Urinary bladder (tissue), 4 donors: ENCODE data around the gene BMP7. TPM values are rescaled to one million over a fixed set of nuclear protein-coding genes. Genes with fewer than 3 reads are reported as not detected.

Experiments used
- DNase-seq: peaks from one replicate; pipeline ENCODE4 v3.0.0-alpha.2; 2015; ENCODE audit errors: extremely low spot score
- H3K27ac ChIP-seq: one replicate; pipeline ENCODE4 v1.5.1; 2013; ENCODE audit warnings: low read depth, mild to moderate bottlenecking, moderate library complexity
- H3K36me3 ChIP-seq: one replicate; pipeline ENCODE4 v1.6.1; 2013; ENCODE audit warnings: mild to moderate bottlenecking, moderate library complexity; ENCODE audit not compliant: insufficient read depth
- H3K4me1 ChIP-seq: one replicate; pipeline ENCODE4 v1.6.1; 2013; ENCODE audit warnings: mild to moderate bottlenecking, moderate library complexity; ENCODE audit not compliant: insufficient read depth
- H3K4me3 ChIP-seq: one replicate; pipeline ENCODE4 v1.5.1; 2013; ENCODE audit warnings: low read depth, low read length
- WGBS: extraction: QIAGEN DNeasy Blood & Tissue Kit; methylation state at CpG from one replicate; pipeline ENCODE4 v1.1.7; 2013; 5-methylcytosine and 5-hydroxymethylcytosine counted together
- polyA plus RNA-seq: library from polyadenylated mRNA; stranded (reverse); fragments of 200-250 nt; gene quantifications from one replicate; pipeline ENCODE4 v1.2.3, GENCODE V29; 2013
- total RNA-seq: library from RNA; depleted of rRNA; stranded (reverse); fragments of >200 nt; gene quantifications from one replicate; pipeline ENCODE4 v1.2.3, GENCODE V29; 2014
- donor health status: healthy with polysubstance abuse.
- donor health status: healthy.

The BMP7 gene
- total and polyA plus RNA-seq, 2 donors, result 8.5 to 12.1 TPM

GRCh38 chr20:57231951-57232428 lies 34.5 kb downstream of the BMP7 start:
- no peak overlapping the region for H3K27ac ChIP-seq
- DNase-seq, result no peak
- no peak overlapping the region for H3K4me3 ChIP-seq
- 93% methylated on average over 2 of the region's 2 CpGs for WGBS
- H3K4me1 ChIP-seq, result no peaks in the 10 kb centered on the region
- no peaks in the 10 kb centered on the region for H3K36me3 ChIP-seq

- WGBS, result 69% methylated on average over 8 of the region's 8 CpGs
Observed at GRCh38 chr20:57231161-57231560, 35.3 kb downstream of the BMP7 start.

GRCh38 chr20:57230247-57230646 lies 36.2 kb downstream of the BMP7 start:
- H3K4me3 ChIP-seq, result no peak overlapping the region
- H3K36me3 ChIP-seq, result no peaks in the 10 kb centered on the region
- no peak overlapping the region for H3K27ac ChIP-seq
- no peak for DNase-seq
- WGBS, result 85% methylated on average over 8 of the region's 8 CpGs
- no peaks in the 10 kb centered on the region for H3K4me1 ChIP-seq

More at GRCh38 chr20:57231161-57231560, 35.3 kb downstream of the BMP7 start:
- DNase-seq, result no peak
- Histone ChIP-seq H3K36me3 (no peaks in the 10 kb centered on the region), H3K27ac (no peak overlapping the region), H3K4me1 (no peaks in the 10 kb centered on the region), H3K4me3 (no peak overlapping the region)

- 58% methylated on average over 4 of the region's 4 CpGs for WGBS
- no peak for DNase-seq
Observed at GRCh38 chr20:57229490-57229889, 37.0 kb downstream of the BMP7 start.

GRCh38 chr20:57225830-57226229 lies 40.6 kb downstream of the BMP7 start:
- H3K4me3 ChIP-seq, result no peak overlapping the region
- WGBS, result 86% methylated on average over 7 of the region's 7 CpGs
- no peaks in the 10 kb centered on the region for H3K36me3 ChIP-seq
- no peak overlapping the region for H3K27ac ChIP-seq
- no peaks in the 10 kb centered on the region for H3K4me1 ChIP-seq
- no peak for DNase-seq

More at GRCh38 chr20:57229490-57229889, 37.0 kb downstream of the BMP7 start:
- Histone ChIP-seq H3K27ac (no peak overlapping the region), H3K4me3 (no peak overlapping the region), H3K4me1 (no peaks in the 10 kb centered on the region), H3K36me3 (no peaks in the 10 kb centered on the region)

GRCh38 chr20:57225197-57225733 lies 41.2 kb downstream of the BMP7 start:
- H3K4me1 ChIP-seq, result no peaks in the 10 kb centered on the region
- no peak overlapping the region for H3K27ac ChIP-seq
- H3K36me3 ChIP-seq, result no peaks in the 10 kb centered on the region
- DNase-seq, result no peak
- WGBS, result 69% methylated on average over 4 of the region's 4 CpGs
- no peak overlapping the region for H3K4me3 ChIP-seq

- no peaks in the 10 kb centered on the region for H3K36me3 ChIP-seq
- H3K4me3 ChIP-seq, result no peak overlapping the region
- peak overlapping the region; percentile 40 for H3K27ac ChIP-seq
- 25% methylated on average over 19 of the region's 19 CpGs for WGBS
- no peak for DNase-seq
- H3K4me1 ChIP-seq, result no peaks in the 10 kb centered on the region
Observed at GRCh38 chr20:57224641-57225138, 41.8 kb downstream of the BMP7 start.

- DNase-seq, result no peak
- no peaks in the 10 kb centered on the region for H3K36me3 ChIP-seq
- 45% methylated on average over 20 of the region's 20 CpGs for WGBS
- no peaks in the 10 kb centered on the region for H3K4me1 ChIP-seq
- peak overlapping the region; percentile 69 for H3K27ac ChIP-seq
- no peak overlapping the region for H3K4me3 ChIP-seq
Observed at GRCh38 chr20:57223648-57224489, 42.6 kb downstream of the BMP7 start.

GRCh38 chr20:57222631-57222950 lies 43.9 kb downstream of the BMP7 start:
- DNase-seq, result no peak
- Histone ChIP-seq H3K27ac (no peak overlapping the region), H3K4me1 (no peaks in the 10 kb centered on the region), H3K36me3 (no peaks in the 10 kb centered on the region), H3K4me3 (no peak overlapping the region)
- 90% methylated on average over 1 of the region's 1 CpG for WGBS

GRCh38 chr20:57221916-57222630 lies 44.4 kb downstream of the BMP7 start:
- DNase-seq, result no peak
- Histone ChIP-seq H3K27ac (no peak overlapping the region), H3K4me3 (no peak overlapping the region), H3K4me1 (no peaks in the 10 kb centered on the region), H3K36me3 (no peaks in the 10 kb centered on the region)
- 85% methylated on average over 19 of the region's 19 CpGs for WGBS

GRCh38 chr20:57220337-57221145 lies 45.9 kb downstream of the BMP7 start:
- no peaks in the 10 kb centered on the region for H3K36me3 ChIP-seq
- WGBS, result 88% methylated on average over 14 of the region's 14 CpGs
- H3K27ac ChIP-seq, result no peak overlapping the region
- H3K4me3 ChIP-seq, result no peak overlapping the region
- H3K4me1 ChIP-seq, result no peaks in the 10 kb centered on the region
- no peak for DNase-seq

GRCh38 chr20:57219071-57219677 lies 47.3 kb downstream of the BMP7 start:
- Histone ChIP-seq H3K4me3 (no peak overlapping the region), H3K27ac (no peak overlapping the region), H3K4me1 (no peaks in the 10 kb centered on the region), H3K36me3 (no peaks in the 10 kb centered on the region)
- DNase-seq, result no peak
- WGBS, result 94% methylated on average over 11 of the region's 11 CpGs

GRCh38 chr20:57218489-57218888 lies 48.0 kb downstream of the BMP7 start:
- no peak for DNase-seq
- H3K27ac ChIP-seq, result no peak overlapping the region
- H3K4me1 ChIP-seq, result no peaks in the 10 kb centered on the region
- WGBS, result 98% methylated on average over 5 of the region's 5 CpGs
- no peaks in the 10 kb centered on the region for H3K36me3 ChIP-seq
- H3K4me3 ChIP-seq, result no peak overlapping the region
